Naive thymus-derived CD8-positive, alpha-beta T cell (primary cell): ENCODE results near the gene SLC6A20. TPM values are rescaled to one million over a fixed set of nuclear protein-coding genes. Genes with fewer than 3 reads are reported as not detected.
A peak's percentile ranks its signal among the peaks of the same experiment; 100 is the strongest.

ENCODE experiments used
- ATAC-seq, 2 donors: fragments of 150-1000 bp; cut with Tn5 transposase in 1 of 2; sonication (Bioruptor Pico), chemical (Tn5 transposase) in 1 of 2; 1 replicate in 1 of 2; 2 replicates in 1 of 2; pipeline ENCODE4 v1.10.0; 2021; ENCODE audit warnings: mild to moderate bottlenecking in 2 of 2, moderate library complexity in 2 of 2
- POLR2A ChIA-PET: fragments of 350-600 bp; sonication (Branson Sonifier 250); formaldehyde crosslinking; loops from one replicate; lab custom pipeline; 2021; ENCODE audit warnings: antibody characterized with exemption; lab: Charles Lee
- DNase-seq, 10 donors: peaks; one replicate each; pipeline versions ENCODE4 v3.0.0 to v3.0.0-alpha.2; 2020 to 2022
- H3K27ac Mint-ChIP-seq, 10 donors: one replicate each; pipeline ENCODE4 v1.8.0; 2020 to 2022; ENCODE audit warnings: mild to moderate bottlenecking in 10 of 10, mixed read lengths in 10 of 10, moderate library complexity in 4 of 10, inconsistent platforms in 1 of 10
- H3K27me3 Mint-ChIP-seq, 5 donors: one replicate each; pipeline ENCODE4 v1.8.0; 2021 to 2022; ENCODE audit warnings: mixed read lengths in 5 of 5
- H3K36me3 Mint-ChIP-seq, 3 donors: one replicate each; pipeline ENCODE4 v1.8.0; 2020 to 2022; ENCODE audit warnings: mixed read lengths in 3 of 3, mild to moderate bottlenecking in 2 of 3, inconsistent platforms in 1 of 3
- H3K4me1 Mint-ChIP-seq, 4 donors: one replicate each; pipeline ENCODE4 v1.8.0; 2021 to 2022; ENCODE audit warnings: mixed read lengths in 4 of 4
- H3K4me3 Mint-ChIP-seq, 10 donors: one replicate each; pipeline ENCODE4 v1.8.0; 2020 to 2022; ENCODE audit warnings: mild to moderate bottlenecking in 10 of 10, mixed read lengths in 10 of 10, moderate library complexity in 6 of 10, inconsistent platforms in 1 of 10
- H3K9me3 Mint-ChIP-seq, 9 donors: one replicate each; pipeline ENCODE4 v1.8.0; 2020 to 2022; ENCODE audit warnings: mixed read lengths in 9 of 9, mild to moderate bottlenecking in 3 of 9, inconsistent platforms in 1 of 9, moderate library complexity in 1 of 9
- polyA plus RNA-seq, 3 donors: library from polyadenylated mRNA; unstranded; fragments of 300-500 nt; fragmentation: Illumina TruSeq; gene quantifications; one replicate each; pipeline ENCODE4 v1.2.3, GENCODE V29; 2021
- total RNA-seq, 8 experiments: library from RNA in 2 of 8; stranded (reverse) in 2 of 8; gene quantifications; one replicate each; pipeline ENCODE4 v1.2.3 and lab custom pipeline; 2021 to 2026

The SLC6A20 gene
- total and polyA plus RNA-seq, 5 experiments from 2014 or later: 0.52 TPM; not detected in 4

DNA sequence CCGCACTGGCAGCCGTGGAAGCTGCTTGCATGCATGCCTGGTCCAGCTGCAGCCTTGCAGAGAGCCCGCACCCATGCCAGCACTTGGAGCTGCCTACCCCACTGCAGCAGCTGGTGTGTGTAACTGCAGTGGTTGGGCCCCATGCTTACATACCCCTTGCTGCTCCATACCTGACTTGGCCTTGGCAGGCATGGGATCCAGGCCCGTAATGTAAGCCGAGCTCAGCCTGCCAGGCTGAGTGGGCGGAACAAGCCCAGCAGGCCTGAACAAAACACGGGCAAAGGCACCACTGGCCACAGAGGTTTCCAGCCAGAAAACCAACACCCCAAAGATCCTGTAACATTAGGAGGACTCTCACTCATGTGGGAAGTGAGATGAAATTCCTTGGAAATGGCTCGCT is 48.3 kb downstream of the SLC6A20 start:
- Mint-ChIP-seq H3K27me3 (no peaks in the 10 kb centered on the region), H3K27ac (peak overlapping the region in 1 of 10 donors; percentile 61), H3K36me3 (peaks cover 0 to 31% (median 13%) of the 10 kb centered on the region in 3 donors), H3K4me3 (no peak overlapping the region), H3K4me1 (peaks cover 0 to 6% (median 0%) of the 10 kb centered on the region in 4 donors), H3K9me3 (no peaks in the 10 kb centered on the region)
- POLR2A ChIA-PET: no interaction called here
- DNase-seq: no peak
- no peak for ATAC-seq

DNA sequence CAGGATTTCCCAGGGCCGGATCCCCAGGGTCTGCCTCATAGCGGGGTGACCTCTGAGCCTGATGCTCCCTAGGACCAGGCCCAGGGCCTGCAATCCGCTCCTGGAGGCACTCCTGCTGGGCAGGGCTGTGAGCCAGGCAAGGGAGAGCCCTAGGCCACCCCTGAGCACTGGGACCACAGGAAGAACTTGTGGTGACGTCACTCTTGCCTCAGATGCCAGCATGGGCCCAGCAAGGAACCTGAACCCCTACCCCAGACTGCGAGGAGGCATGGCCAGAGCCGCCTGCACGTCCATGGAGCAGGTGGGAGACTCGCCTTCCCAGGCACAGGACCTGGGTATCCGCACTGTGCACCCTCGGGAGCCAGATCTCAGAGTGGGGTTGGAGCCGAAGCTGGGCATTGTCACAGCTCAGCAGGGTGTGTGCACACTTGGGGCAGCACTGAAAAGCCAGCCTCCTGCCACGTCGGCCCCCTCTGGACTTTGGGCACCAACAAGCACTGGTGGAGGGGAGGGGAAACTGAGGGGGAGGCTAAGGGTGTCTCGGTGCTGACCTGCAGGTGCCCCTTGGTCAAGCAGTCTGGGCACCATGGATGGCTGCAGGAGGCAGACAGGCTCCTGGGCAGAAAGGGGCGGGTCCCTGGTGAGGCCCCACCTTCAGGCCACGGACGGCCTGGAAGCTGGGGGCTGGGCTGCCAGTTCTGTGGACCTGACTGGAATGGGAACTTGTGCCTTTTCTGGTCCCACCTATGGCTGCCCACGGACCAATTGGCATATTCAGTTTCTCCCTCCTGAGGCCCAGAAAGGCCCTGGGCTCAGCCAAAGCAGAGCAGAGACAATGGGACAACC is 49.3 kb downstream of the SLC6A20 start:
- H3K9me3 Mint-ChIP-seq: no peaks in the 10 kb centered on the region
- H3K27me3 Mint-ChIP-seq: no peaks in the 10 kb centered on the region
- POLR2A ChIA-PET: no interaction called here
- H3K36me3 Mint-ChIP-seq: peaks cover 0 to 38% (median 13%) of the 10 kb centered on the region in 3 donors
- no peak for DNase-seq
- H3K4me1 Mint-ChIP-seq: peaks cover 5 to 11% (median 7%) of the 10 kb centered on the region in 4 donors
- peak overlapping the region in 1 of 10 donors; percentile 61 for H3K27ac Mint-ChIP-seq
- no peak overlapping the region for H3K4me3 Mint-ChIP-seq
- no peak for ATAC-seq

DNA sequence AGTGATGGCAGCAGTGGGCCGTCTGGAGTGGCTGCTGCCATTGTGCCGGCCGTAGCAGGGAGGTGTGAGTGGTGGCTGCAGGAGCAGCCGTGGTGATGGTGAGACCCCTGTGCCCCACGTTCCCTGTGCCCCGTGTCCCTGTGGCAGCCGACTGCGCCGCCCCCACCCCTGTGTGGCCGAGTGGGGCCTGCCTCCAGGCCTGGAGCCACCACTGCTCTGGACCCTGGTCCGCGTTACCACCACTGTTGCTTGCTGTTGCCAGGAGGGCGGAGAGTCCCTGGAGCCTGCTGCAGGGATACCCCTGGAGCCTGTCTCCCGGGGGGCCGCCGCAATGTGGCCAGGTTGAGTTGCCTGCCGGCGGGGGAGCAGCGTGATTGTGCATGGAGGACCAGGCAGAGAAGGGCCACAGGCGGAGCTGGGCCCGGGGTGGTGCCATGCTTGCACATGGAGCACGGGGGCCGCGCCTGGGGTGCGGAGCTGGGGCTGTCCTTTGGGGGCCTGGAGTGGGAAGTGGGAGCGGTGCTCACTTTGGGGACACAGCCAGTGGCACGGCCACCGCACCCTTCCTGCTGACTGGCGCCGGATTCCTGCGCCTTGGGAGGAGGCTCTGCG is 50.1 kb downstream of the SLC6A20 start:
- POLR2A ChIA-PET: no interaction called here
- peaks cover 0 to 45% (median 13%) of the 10 kb centered on the region in 3 donors for H3K36me3 Mint-ChIP-seq

DNA sequence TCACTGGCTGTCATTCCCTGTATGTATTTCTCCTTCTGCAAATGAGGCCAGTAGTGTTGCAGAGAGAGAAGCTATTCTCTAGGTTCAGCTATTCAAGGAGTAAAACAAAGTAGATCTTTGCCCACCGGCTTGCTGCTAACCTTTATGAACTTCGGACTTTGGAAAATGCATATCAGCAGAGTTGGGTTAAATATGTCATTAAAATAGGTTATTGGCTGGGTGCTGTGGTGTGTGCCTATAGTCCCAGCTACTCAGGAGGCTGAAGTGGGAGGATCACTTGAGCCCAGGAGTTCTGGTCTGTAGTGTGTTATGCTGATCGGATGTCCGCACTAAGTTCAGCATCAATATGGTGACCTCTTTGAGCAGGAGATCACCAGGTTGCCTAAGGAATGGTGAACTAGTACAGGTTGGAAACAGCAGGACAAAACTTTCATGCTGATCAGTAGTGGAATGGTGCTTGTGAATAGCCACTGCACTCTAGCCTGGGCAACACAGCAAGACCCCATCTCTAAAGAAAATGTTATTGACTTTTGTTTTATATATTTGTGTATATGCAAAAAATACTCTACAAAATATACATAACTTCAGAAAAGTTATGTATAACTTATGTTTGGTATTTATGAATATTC is 53.8 kb downstream of the SLC6A20 start:
- Mint-ChIP-seq H3K27ac (peak overlapping the region; percentile 57 to 93 (median 82)), H3K36me3 (peaks cover 9 to 75% (median 18%) of the 10 kb centered on the region in 3 donors), H3K4me1 (peaks cover 24 to 37% (median 32%) of the 10 kb centered on the region in 4 donors), H3K27me3 (no peaks in the 10 kb centered on the region), H3K4me3 (no peak overlapping the region), H3K9me3 (no peaks in the 10 kb centered on the region)
- DNase-seq (no peak), ATAC-seq (no peak)
- POLR2A ChIA-PET: interaction anchor here (0.5 kb wide), 1 partner anchor 47 kb away, joined by 4 read pairs; no protein-coding TSS in a partner anchor

More for the DNA sequence above, 50.1 kb downstream of the SLC6A20 start:
- ATAC-seq: no peak
- peaks cover 12 to 14% (median 14%) of the 10 kb centered on the region in 4 donors for H3K4me1 Mint-ChIP-seq
- H3K4me3 Mint-ChIP-seq: no peak overlapping the region
- H3K9me3 Mint-ChIP-seq: no peaks in the 10 kb centered on the region
- DNase-seq: no peak
- no peaks in the 10 kb centered on the region for H3K27me3 Mint-ChIP-seq
- H3K27ac Mint-ChIP-seq: no peak overlapping the region

DNA sequence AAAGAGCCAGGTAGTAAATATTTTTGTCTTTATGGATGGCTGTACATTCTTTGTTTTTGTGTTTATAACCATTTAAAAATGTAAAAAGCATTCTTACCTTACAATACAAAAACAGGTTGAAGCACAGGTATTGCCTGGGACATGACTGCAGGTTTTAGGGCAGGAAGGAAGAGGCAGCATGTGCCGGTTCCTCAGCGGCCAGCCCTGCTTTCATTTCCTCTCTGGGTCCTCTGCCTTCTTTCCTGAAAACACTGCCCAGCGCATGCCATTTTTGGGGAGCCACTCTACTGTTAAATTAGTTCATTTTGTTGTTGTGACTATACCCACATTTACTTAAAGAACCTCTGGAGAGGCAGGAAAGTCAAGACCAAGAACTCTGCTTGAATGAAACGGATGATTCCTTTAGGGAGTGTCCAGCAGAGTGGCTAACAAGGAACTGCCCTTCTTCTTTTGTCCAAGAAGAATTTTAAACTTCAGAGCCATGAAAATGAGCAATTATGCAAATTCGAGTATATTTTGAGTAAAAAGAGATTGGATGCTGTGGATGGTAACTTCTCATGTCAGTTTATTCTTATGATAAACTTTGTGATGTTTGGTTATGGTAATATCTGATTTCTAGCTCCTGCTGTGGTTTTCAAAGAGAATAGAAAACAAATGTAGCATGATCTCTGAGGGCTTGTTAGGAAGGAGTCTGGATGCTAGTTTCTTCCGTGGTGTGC is 54.4 kb downstream of the SLC6A20 start:
- peak overlapping the region in 2 of 10 donors; percentile 13 to 19 for H3K4me3 Mint-ChIP-seq
- peak overlapping the region; percentile 63 to 93 (median 83) for H3K27ac Mint-ChIP-seq
- H3K36me3 Mint-ChIP-seq: peaks cover 9 to 81% (median 22%) of the 10 kb centered on the region in 3 donors
- ATAC-seq (peak in 1 of 2 donors; percentile 62), DNase-seq (peak in 2 of 10 donors; percentile 5 to 7)
- H3K27me3 Mint-ChIP-seq: no peaks in the 10 kb centered on the region
- H3K4me1 Mint-ChIP-seq: peaks cover 26 to 40% (median 34%) of the 10 kb centered on the region in 4 donors
- no peaks in the 10 kb centered on the region for H3K9me3 Mint-ChIP-seq
- POLR2A ChIA-PET: no interaction called here

DNA sequence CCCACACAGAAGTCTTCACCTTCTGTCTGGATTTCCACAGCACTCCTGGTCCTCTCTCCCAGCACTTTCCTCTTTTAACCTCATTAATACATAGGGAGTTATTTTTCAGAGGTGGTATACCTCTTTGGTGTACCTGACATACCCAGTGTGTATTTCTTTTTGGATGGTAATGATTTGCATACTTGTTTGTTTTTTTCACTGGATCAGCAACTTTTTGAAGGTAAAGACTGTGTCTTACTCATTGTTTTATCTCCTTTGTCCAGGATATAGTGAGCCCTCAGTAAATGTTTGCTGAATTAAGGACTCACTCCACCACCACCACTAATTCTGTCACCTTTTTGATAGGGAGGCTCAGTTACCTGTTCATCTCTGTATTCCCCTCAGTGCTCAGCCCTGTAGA is 55.1 kb downstream of the SLC6A20 start:
- Mint-ChIP-seq H3K36me3 (peaks cover 9 to 87% (median 27%) of the 10 kb centered on the region in 3 donors), H3K4me3 (peak overlapping the region in 6 of 10 donors; percentile 4 to 46 (median 24)), H3K9me3 (no peaks in the 10 kb centered on the region), H3K27me3 (no peaks in the 10 kb centered on the region), H3K4me1 (peaks cover 28 to 43% (median 36%) of the 10 kb centered on the region in 4 donors), H3K27ac (peak overlapping the region; percentile 68 to 93 (median 83))
- ATAC-seq: no peak
- DNase-seq: no peak
- POLR2A ChIA-PET: no interaction called here

DNA sequence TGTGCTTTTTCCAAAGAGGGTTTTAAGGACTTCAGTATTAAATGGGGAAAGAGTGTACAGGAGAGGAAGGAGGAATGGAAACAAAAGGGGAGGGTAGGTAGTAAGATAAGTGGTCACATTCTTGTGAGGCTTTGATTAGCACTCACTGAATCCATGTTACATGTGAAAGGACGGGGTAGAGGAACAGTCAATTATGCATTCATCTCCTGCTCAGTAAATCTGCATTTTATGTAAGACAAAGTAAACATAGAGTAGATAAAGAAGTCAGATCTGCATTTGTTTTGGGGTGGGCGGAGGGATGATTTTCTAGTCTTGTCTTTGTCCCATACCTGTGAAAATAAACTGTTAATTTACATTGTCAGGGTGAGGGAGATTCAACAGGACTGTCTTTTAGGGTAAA is 56.3 kb downstream of the SLC6A20 start:
- H3K27me3 Mint-ChIP-seq: no peaks in the 10 kb centered on the region
- POLR2A ChIA-PET: no interaction called here
- H3K4me3 Mint-ChIP-seq: peak overlapping the region in 1 of 10 donors; percentile 16
- H3K9me3 Mint-ChIP-seq: no peaks in the 10 kb centered on the region
- peaks cover 9 to 88% (median 27%) of the 10 kb centered on the region in 3 donors for H3K36me3 Mint-ChIP-seq
- no peak for ATAC-seq
- no peak for DNase-seq
- peak overlapping the region; percentile 19 to 81 (median 50) for H3K27ac Mint-ChIP-seq
- H3K4me1 Mint-ChIP-seq: peaks cover 30 to 43% (median 36%) of the 10 kb centered on the region in 4 donors

DNA sequence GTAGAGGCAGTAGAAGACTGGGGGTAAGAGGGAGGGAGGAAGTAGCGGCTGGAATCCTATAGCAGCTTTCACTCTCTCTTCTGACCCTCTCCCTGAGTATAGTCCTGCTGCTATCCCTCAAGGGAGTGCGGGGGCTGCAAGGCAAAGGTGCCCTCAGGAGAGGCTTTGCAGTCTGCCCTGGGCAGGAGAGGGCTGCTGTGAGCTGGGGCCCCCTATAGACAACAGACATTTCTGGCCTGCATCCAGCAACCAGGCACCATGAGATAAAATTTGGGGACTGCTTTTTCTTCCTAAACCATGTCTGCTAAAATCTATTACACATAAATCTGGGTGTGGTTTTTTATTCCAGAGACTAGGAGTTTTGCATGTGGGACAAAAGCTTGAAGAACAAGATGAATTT is 59.1 kb downstream of the SLC6A20 start:
- no peak overlapping the region for H3K4me3 Mint-ChIP-seq
- peaks cover 19 to 97% (median 30%) of the 10 kb centered on the region in 3 donors for H3K36me3 Mint-ChIP-seq
- POLR2A ChIA-PET: interaction anchor here (0.6 kb wide), 1 partner anchor 75 kb away, joined by 3 read pairs; no protein-coding TSS in a partner anchor
- no peaks in the 10 kb centered on the region for H3K9me3 Mint-ChIP-seq
- no peaks in the 10 kb centered on the region for H3K27me3 Mint-ChIP-seq
- peak overlapping the region in 6 of 10 donors; percentile 23 to 90 (median 57) for H3K27ac Mint-ChIP-seq
- no peak for ATAC-seq
- H3K4me1 Mint-ChIP-seq: peaks cover 28 to 39% (median 33%) of the 10 kb centered on the region in 4 donors
- no peak for DNase-seq

DNA sequence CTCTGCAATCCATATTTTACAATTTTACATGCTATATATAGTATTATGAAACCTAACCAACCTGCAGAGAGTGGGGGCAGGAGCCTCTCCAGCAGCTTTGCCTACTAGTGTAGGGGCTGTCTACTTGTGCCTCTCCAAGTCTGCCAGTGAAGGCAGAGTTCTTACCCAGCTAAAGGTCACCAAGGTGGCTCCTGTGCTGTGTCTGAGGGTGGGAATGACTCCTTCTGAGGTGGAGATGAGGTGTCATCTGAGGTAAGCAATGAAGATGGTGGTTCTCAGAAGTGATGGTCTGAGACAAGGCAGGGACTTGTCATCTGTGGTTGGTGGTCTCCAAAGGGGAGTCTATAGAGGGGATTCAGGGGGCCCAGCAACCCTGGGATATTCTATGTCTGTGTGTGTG is 59.6 kb downstream of the SLC6A20 start:
- H3K36me3 Mint-ChIP-seq: peaks cover 19 to 96% (median 33%) of the 10 kb centered on the region in 3 donors
- no peaks in the 10 kb centered on the region for H3K27me3 Mint-ChIP-seq
- H3K27ac Mint-ChIP-seq: peak overlapping the region in 9 of 10 donors; percentile 13 to 90 (median 62)
- peaks cover 23 to 33% (median 27%) of the 10 kb centered on the region in 4 donors for H3K4me1 Mint-ChIP-seq
- POLR2A ChIA-PET: interaction anchor here (0.6 kb wide), 1 partner anchor 76 kb away, joined by 3 read pairs; no protein-coding TSS in a partner anchor
- DNase-seq (no peak), ATAC-seq (no peak)
- H3K9me3 Mint-ChIP-seq: no peaks in the 10 kb centered on the region
- H3K4me3 Mint-ChIP-seq: no peak overlapping the region

DNA sequence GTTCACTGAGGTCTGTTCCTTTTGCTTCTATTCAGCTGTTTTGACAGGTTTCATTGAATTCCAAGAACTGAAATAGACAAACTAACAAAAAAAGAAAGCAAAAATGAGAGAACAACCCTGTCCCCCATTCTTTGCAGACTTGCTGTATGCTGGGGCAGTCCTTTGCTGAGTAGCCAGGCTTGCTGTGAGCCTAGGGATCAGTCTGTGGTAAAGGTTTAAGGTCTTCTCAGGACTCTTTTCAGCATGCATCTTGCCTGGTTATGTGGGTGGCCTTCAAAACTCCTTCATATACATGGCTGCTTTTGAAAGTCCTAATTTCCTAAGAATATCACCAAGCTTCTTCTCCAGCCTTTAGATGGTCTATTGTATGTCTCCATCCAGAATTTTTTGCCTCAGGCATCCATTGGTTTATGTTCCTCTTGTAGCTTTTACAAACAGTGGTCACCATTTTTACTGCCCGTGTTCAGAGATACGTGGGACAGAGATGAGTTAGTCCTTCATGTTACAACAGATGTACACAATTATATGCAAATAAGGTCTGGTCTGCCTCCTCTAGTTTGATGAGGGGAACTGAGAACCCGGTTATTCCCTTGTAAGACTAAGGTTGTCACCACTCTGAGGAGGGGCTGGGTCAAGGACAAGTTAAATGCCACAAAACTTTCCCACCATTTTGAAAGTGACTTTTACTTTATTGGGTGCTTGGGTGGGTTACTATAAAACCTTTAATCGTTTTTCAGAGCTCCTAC is 65.8 kb downstream of the SLC6A20 start:
- ATAC-seq: no peak
- Mint-ChIP-seq H3K27me3 (no peaks in the 10 kb centered on the region), H3K9me3 (no peaks in the 10 kb centered on the region), H3K4me1 (peaks cover 8 to 26% (median 20%) of the 10 kb centered on the region in 4 donors), H3K4me3 (no peak overlapping the region), H3K27ac (peak overlapping the region in 5 of 10 donors; percentile 34 to 80 (median 58)), H3K36me3 (peaks cover 15 to 92% (median 37%) of the 10 kb centered on the region in 3 donors)
- POLR2A ChIA-PET: no interaction called here
- DNase-seq: no peak

DNA sequence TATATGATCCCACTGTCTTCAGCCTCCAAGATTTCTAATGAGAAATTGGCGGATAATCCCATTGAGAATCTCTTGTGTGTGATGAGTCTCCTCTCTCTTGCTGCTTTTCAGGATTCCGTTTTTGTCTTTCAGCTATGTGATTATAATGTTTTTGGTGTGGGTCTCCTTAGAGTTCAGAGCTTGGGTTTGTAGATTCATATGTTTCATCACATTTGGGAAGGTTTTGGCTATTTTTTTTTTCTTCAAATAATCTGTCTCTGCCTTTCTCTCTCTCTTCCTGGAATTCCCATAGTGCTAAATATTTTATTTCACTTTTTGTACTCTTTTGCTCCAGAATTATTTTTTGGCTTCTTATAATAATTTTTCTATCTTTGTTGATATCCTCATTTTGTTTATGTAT is 66.7 kb downstream of the SLC6A20 start:
- Mint-ChIP-seq H3K4me1 (peaks cover 17 to 35% (median 26%) of the 10 kb centered on the region in 4 donors), H3K4me3 (no peak overlapping the region), H3K27ac (peak overlapping the region in 6 of 10 donors; percentile 19 to 80 (median 76)), H3K9me3 (no peaks in the 10 kb centered on the region), H3K36me3 (peaks cover 18 to 91% (median 40%) of the 10 kb centered on the region in 3 donors), H3K27me3 (no peaks in the 10 kb centered on the region)
- POLR2A ChIA-PET: no interaction called here
- no peak for DNase-seq
- ATAC-seq: no peak
